HCT116 (cell line): ENCODE data around the gene MMP12. TPM values are rescaled to one million over a fixed set of nuclear protein-coding genes. Genes with fewer than 3 reads are reported as not detected.
A peak's percentile ranks its signal among the peaks of the same experiment; 100 is the strongest.

Source experiments
- ATAC-seq: fragments of 200-7000 bp; cut with Tn5 transposase; 2 replicates; pipeline ENCODE4 v1.9.1; 2020; ENCODE audit warnings: mild to moderate bottlenecking, moderate library complexity
- BruUV-seq: library from RNA; stranded (reverse); fragments of 400-500 nt; replicated peaks from 2 replicates; lab custom pipeline; 2021; lab: Mats Ljungman, UMichigan
- CTCF ChIA-PET: fragments of 300-600 bp; sonication (Branson Sonifier 250); formaldehyde crosslinking; loops from one replicate; lab custom pipeline; 2021; ENCODE audit warnings: antibody characterized with exemption; lab: Charles Lee
- POLR2A ChIA-PET: fragments of 300-600, 350-600 bp; sonication (Branson Sonifier 250); formaldehyde crosslinking; loops from one replicate; lab custom pipeline; 2021; ENCODE audit warnings: antibody characterized with exemption; lab: Charles Lee
- RAD21 ChIA-PET, 2 experiments: fragments of 300-600 bp; sonication (Branson Sonifier 250); formaldehyde crosslinking; loops; one replicate each; lab custom pipeline; 2023; ENCODE audit warnings: low total read pairs in 2 of 2; ENCODE audit not compliant: uncharacterized antibody in 2 of 2, unreplicated experiment in 2 of 2, low non-redundant PET in 1 of 2; lab: Charles Lee
- DNase-seq: peaks from one replicate; pipeline ENCODE4 v3.0.0-alpha.2; 2010; ENCODE audit warnings: low read depth, low spot score
- H2AFZ ChIP-seq: fragments of 200-600 bp; shearing (Covaris generic), sonication (generic); 2 replicates; pipeline ENCODE4 v1.6.1; 2017; ENCODE audit warnings: low read depth, mixed run types, mixed read lengths, antibody characterized with exemption, low read length; ENCODE audit not compliant: poor library complexity, severe bottlenecking
- H3K27ac ChIP-seq: 2 replicates; pipeline ENCODE4 v1.5.1; 2012; ENCODE audit warnings: low read depth, low read length
- H3K27me3 ChIP-seq: fragments of 200-600 bp; sonication (generic); 2 replicates; pipeline ENCODE4 v1.6.1; 2016; ENCODE audit warnings: mixed run types, low read length, mixed read lengths; ENCODE audit not compliant: insufficient read depth
- H3K36me3 ChIP-seq, 2 experiments: fragments of 200-500 bp in 1 of 2; fragments of 200-600 bp in 1 of 2; sonication (Bioruptor generic) in 1 of 2; sonication (generic) in 1 of 2; 2 replicates each; pipeline versions ENCODE4 v1.5.1 to v1.6.1; 2014 to 2016; ENCODE audit warnings: low read length in 2 of 2, inconsistent platforms in 1 of 2, mixed read lengths in 1 of 2, mixed run types in 1 of 2; ENCODE audit not compliant: insufficient read depth in 2 of 2, control insufficient read depth in 1 of 2
- H3K4me1 ChIP-seq, 2 experiments: fragments of 200-600 bp in 1 of 2; sonication (generic) in 1 of 2; 2 replicates each; pipeline versions ENCODE4 v1.5.1 to v1.6.1; 2012 to 2017; ENCODE audit warnings: low read length in 2 of 2, inconsistent platforms in 1 of 2, mild to moderate bottlenecking in 1 of 2, mixed read lengths in 1 of 2, mixed run types in 1 of 2, moderate library complexity in 1 of 2; ENCODE audit not compliant: insufficient read depth in 2 of 2, control insufficient read depth in 1 of 2
- H3K4me2 ChIP-seq: fragments of 200-600 bp; sonication (generic); 2 replicates; pipeline ENCODE4 v1.6.1; 2017; ENCODE audit warnings: mixed run types, low read length, mixed read lengths
- H3K4me3 ChIP-seq, 2 experiments: fragments of 200-600 bp in 1 of 2; sonication (generic) in 1 of 2; replicated peaks in 1 of 2; 2 replicates each; pipeline ENCODE4 v1.5.1; 2011 to 2016; ENCODE audit warnings: low read length in 2 of 2, control low read depth in 1 of 2, low read depth in 1 of 2, mild to moderate bottlenecking in 1 of 2, mixed read lengths in 1 of 2, mixed run types in 1 of 2
- H3K79me2 ChIP-seq: fragments of 200-600 bp; sonication (generic); 2 replicates; pipeline ENCODE4 v1.6.1; 2017; ENCODE audit warnings: mild to moderate bottlenecking, mixed run types, low read length, moderate library complexity, mixed read lengths; ENCODE audit not compliant: insufficient read depth
- H3K9ac ChIP-seq: fragments of 200-600 bp; sonication (generic); 2 replicates; pipeline ENCODE4 v1.6.1; 2016; ENCODE audit warnings: low read length, mixed read lengths
- H3K9me2 ChIP-seq: fragments of 200-600 bp; sonication (generic), shearing (Covaris generic); 2 replicates; pipeline ENCODE4 v1.6.1; 2017; ENCODE audit warnings: mixed run types, mild to moderate bottlenecking, moderate library complexity; ENCODE audit not compliant: insufficient read depth
- H3K9me3 ChIP-seq, 2 experiments: fragments of 200-500 bp in 1 of 2; fragments of 200-600 bp in 1 of 2; sonication (Bioruptor generic) in 1 of 2; sonication (generic) in 1 of 2; 2 replicates each; pipeline ENCODE4 v1.6.1; 2014 to 2017; ENCODE audit warnings: low read length in 2 of 2, mixed read lengths in 2 of 2, inconsistent platforms in 1 of 2, low read depth in 1 of 2, mild to moderate bottlenecking in 1 of 2, mixed run types in 1 of 2, moderate library complexity in 1 of 2; ENCODE audit not compliant: control insufficient read depth in 1 of 2, insufficient read depth in 1 of 2
- H4K20me1 ChIP-seq: fragments of 200-600 bp; sonication (generic), shearing (Covaris generic); 2 replicates; pipeline ENCODE4 v1.6.1; 2017; ENCODE audit warnings: mixed run types, mild to moderate bottlenecking, moderate library complexity; ENCODE audit not compliant: insufficient read depth
- ATF3 ChIP-seq: IDR thresholded peaks from 2 replicates; pipeline ENCODE4 v1.6.1; 2012
- CTCF ChIP-seq, 3 experiments: fragments of 200-600 bp in 1 of 3; sonication (generic) in 1 of 3; IDR thresholded peaks in 2 of 3; conservative IDR thresholded peaks in 1 of 3; 2 replicates each; pipeline ENCODE4 v1.5.1; 2012 to 2017; ENCODE audit warnings: low read depth in 2 of 3, low read length in 2 of 3, antibody characterized with exemption in 1 of 3, borderline replicate concordance in 1 of 3, control low read depth in 1 of 3, mild to moderate bottlenecking in 1 of 3, mixed read lengths in 1 of 3, mixed run types in 1 of 3, moderate library complexity in 1 of 3; ENCODE audit not compliant: insufficient read depth in 1 of 3
- EZH2 ChIP-seq: fragments of 200-600 bp; sonication (generic); IDR thresholded peaks from 2 replicates; pipeline ENCODE4 v1.6.1; 2017; ENCODE audit warnings: antibody characterized with exemption, mixed run types
- MAX ChIP-seq: IDR thresholded peaks from 2 replicates; pipeline ENCODE4 v1.6.1; 2012
- POLR2A ChIP-seq: IDR thresholded peaks from 2 replicates; pipeline ENCODE4 v1.7.0; 2011; ENCODE audit warnings: borderline replicate concordance; ENCODE audit not compliant: insufficient read depth, insufficient read length; ENCODE audit errors: extremely low read depth
- POLR2AphosphoS5 ChIP-seq: IDR thresholded peaks from 2 replicates; pipeline ENCODE4 v1.6.1; 2011; ENCODE audit warnings: mild to moderate bottlenecking, low read depth, low read length, moderate library complexity
- RAD21 ChIP-seq: IDR thresholded peaks from 2 replicates; pipeline ENCODE4 v1.6.1; 2012; ENCODE audit warnings: low read depth, mild to moderate bottlenecking
- SRF ChIP-seq: IDR thresholded peaks from 2 replicates; pipeline ENCODE4 v1.6.1; 2012; ENCODE audit warnings: low read depth
- TCF7L2 ChIP-seq: IDR thresholded peaks from 2 replicates; pipeline ENCODE4 v1.7.0; 2011; ENCODE audit warnings: borderline replicate concordance, inconsistent platforms; ENCODE audit not compliant: insufficient read depth, insufficient read length; ENCODE audit errors: extremely low read depth
- ZNF274 ChIP-seq: fragments of 200-500 bp; sonication (Bioruptor generic); IDR thresholded peaks from 2 replicates; pipeline ENCODE4 v1.6.1; 2014; ENCODE audit warnings: mild to moderate bottlenecking, low read depth, low read length, inconsistent platforms
- intact Hi-C: fragments of 100-400 bp; cut with micrococcal nuclease; formaldehyde crosslinking; loops from 2 replicates; pipeline ENCODE4 v1.10.0; 2022
- total RNA-seq: library from RNA; stranded (reverse); gene quantifications from one replicate; pipeline ENCODE4 v1.2.1, GENCODE V29; 2021; ENCODE audit not compliant: unreplicated experiment

MMP12 gene
- total RNA-seq, 1 experiment from 2014 or later = not detected

GRCh38 chr11:102915044-102915375 is 40.2 kb upstream of the MMP12 start (continued):
- TF ChIP-seq RAD21 (no peak), SRF (no peak), ATF3 (no peak), EZH2 (no peak), POLR2AphosphoS5 (no peak), TCF7L2 (no peak), MAX (no peak), ZNF274 (no peak)

DNA sequence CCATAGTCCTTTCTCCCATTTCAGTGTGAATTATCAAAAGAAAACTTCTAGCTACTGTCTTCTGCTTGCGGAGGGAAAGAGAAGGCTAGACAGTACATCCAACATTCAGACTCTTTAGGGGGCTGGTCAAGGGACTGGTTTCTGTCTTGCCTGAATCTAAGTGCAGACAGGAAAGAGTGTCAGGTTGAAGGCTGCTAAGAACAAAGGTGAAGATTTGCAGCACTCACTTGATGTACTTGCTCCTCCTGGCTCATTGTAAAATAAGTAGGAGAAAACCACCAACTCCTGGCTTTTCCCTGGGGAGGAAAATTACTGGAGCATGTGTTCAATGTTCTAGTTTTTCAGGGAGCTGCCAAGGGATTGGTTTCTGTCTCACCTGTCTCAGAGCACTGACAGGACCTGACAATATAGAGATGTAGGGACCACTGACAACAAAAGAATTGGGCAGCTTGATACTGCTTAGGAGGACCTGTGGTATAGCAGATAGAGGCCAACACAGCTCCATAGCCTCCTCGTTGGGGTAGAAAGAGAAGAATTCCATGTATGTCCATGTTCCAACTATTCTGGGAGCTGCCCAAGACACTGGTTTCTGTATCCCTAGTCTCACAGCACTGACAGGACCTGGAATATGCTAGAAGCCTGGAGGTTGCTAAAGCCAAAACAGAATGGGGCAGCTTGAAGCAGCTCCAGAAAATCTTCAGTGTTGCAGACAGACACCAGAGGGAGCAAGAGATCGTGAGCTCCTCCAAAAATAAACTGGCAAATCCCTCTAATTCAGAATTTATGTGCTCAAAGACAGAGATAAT is 39.7 kb upstream of the MMP12 start:
- Histone ChIP-seq H3K4me2 (no peak overlapping the region), H3K27ac (no peak overlapping the region), H3K4me3 (no peak overlapping the region), H3K79me2 (no peaks in the 10 kb centered on the region), H3K9ac (no peak overlapping the region), H3K36me3 (no peaks in the 10 kb centered on the region), H3K4me1 (no peaks in the 10 kb centered on the region), H3K27me3 (no peaks in the 10 kb centered on the region), H4K20me1 (no peaks in the 10 kb centered on the region; the same call in 1 of the 2 replicates), H3K9me2 (no peaks in the 10 kb centered on the region), H2AFZ (peak overlapping the region; percentile 66), H3K9me3 (no peaks in the 10 kb centered on the region)
- TF ChIP-seq CTCF (IDR thresholded peaks at IDR 0.05 in 2 of 3, conservative IDR thresholded peaks at IDR 0.05 in 1 of 3; ENCODE audit: borderline replicate concordance in 1 of 3, insufficient read depth in 1 of 3, low read depth in 2 of 3, low read length in 2 of 3) = peak; percentile 66 to 72 (median 70)
- no peak for TF ChIP-seq POLR2A
- TF ChIP-seq RAD21 = peak; percentile 71
- ChIA-PET RAD21 (interaction anchor here in 1 of 2 experiments (1.2 kb wide), 1 partner anchor 140 kb away, joined by 3 read pairs; no protein-coding TSS in a partner anchor), POLR2A (no interaction called here), CTCF (interaction anchor here (0.7 to 2.1 kb wide), 20 partner anchors 11 to 231 kb away, joined by 3 to 29 read pairs (median 4); partner anchors contain the start of gene MMP10)
- DNase-seq = peak; percentile 37
- intact Hi-C loops = loop anchor here (10.0 kb wide), 1 partner anchor 140 kb away; no protein-coding TSS in a partner anchor
- ATAC-seq = peak; percentile 96
- no TSS peak for BruUV-seq
